ENCODE measurements around the gene VPS39. TPM values are rescaled to one million over a fixed set of nuclear protein-coding genes. Genes with fewer than 3 reads are reported as not detected.

The VPS39 gene
- total and polyA plus RNA-seq, 9 of the 15 experiments (the other 6 are each of a cell fraction or from before 2014, with no cell fraction given), result 3.2 to 37.3 (median 21.8) TPM

DNA sequence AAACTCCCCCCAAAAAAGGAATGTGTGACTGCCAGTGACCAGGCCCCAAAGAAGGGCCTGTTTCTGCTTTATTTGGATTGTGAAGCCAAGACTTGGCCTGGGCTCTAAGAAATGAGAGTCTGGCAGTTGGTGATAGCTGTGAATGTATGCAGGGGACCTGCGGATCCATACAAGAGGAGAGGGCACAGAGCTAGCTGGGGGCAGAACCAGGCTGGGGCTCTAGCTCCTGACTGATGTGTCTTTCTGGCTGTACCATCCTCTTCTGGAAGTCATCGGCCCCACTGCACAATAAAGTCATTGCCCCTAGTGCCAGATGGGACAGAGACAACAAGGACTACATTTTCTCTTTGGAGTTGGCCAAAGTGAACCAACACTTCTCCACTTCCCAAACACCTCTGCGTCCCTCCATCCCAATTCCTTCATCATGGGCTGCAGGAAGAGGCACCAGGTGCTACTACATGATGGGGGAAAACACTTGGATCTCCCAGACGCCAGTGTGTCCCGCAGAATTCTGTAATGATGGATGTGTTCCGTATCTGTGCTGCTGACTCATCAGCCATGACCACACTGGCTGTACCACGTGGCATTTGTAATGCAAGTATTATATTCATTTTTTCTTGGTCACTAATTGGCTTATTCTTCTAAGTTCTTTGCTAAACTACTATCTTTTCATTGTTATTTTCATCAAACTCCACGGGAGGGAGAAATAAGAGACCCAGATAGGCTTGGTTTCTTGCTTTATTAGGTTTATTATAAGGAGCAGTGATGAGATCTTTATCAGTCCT is 49.9 kb downstream of the VPS39 start:
- Histone ChIP-seq H3K9me1 (ENCODE audit: control insufficient read depth, insufficient read depth, low read length) (peaks cover 8% of the 10 kb centered on the region), H3K36me3 (ENCODE audit: control insufficient read depth, insufficient read depth, low read length) (peaks cover 45% of the 10 kb centered on the region), H3K4me2 (ENCODE audit: insufficient read depth, low read length) (peak overlapping the region; percentile 23; the same call in 1 of the 2 replicates), H3K27me3 (ENCODE audit: control insufficient read depth in 2 of 2, insufficient read depth in 2 of 2, low read length in 2 of 2) (peaks cover 0 to 7% of the 10 kb centered on the region in 2 experiments; a peak in 2 of 5 replicates), H3K27ac (ENCODE audit: extremely low read depth, low read depth, low read length) (peak overlapping the region; percentile 46; the same call in 2 of the 3 replicates), H3K4me1 (replicated peaks in 1 of 2; ENCODE audit: control insufficient read depth in 2 of 2, insufficient read depth in 2 of 2, low read length in 2 of 2) (peaks cover 17 to 27% of the 10 kb centered on the region in 2 experiments; a peak in 4 of 5 replicates), H3K79me2 (ENCODE audit: control insufficient read depth, insufficient read depth, low read length) (no peaks in the 10 kb centered on the region), H3K9ac (ENCODE audit: insufficient read depth in 1 of 2, low read depth in 2 of 2, low read length in 2 of 2) (0 out of 4 replicates have a peak overlapping the region, but pooled peaks of 1 of the 2 experiments have one; percentile 3), H3K9me3 (replicated peaks; ENCODE audit: control insufficient read depth, insufficient read depth, low read depth, low read length) (no peaks in the 10 kb centered on the region), H3K4me3 (no peak overlapping the region), H2AFZ (ENCODE audit: low read depth, low read length) (peak overlapping the region; percentile 53), H4K20me1 (replicated peaks; ENCODE audit: control insufficient read depth, insufficient read depth, low read length) (no peaks in the 10 kb centered on the region)
- BruUV-seq (replicated peaks), result no TSS peak
- POLR2A ChIA-PET, result no interaction called here
- FAIRE-seq (peak; percentile 95), DNase-seq (ENCODE audit: extremely low read depth in 1 of 4, low spot score in 3 of 4) (peak; percentile 62 to 73 (median 71)), ATAC-seq (peak; percentile 78)
- 32% methylated on average over 8 of the region's 8 CpGs for WGBS (ENCODE audit: insufficient coverage, low coverage, missing lambda C conversion rate)
- intact Hi-C loops (cut with micrococcal nuclease), result no loop called here
- CTCF ChIA-PET (ENCODE audit: low intra/inter-chr PET ratio), result no interaction called here
- in situ Hi-C loops (cut with MboI), result no loop called here
- TF ChIP-seq ATF7 (IDR thresholded peaks at IDR 0.05) (peak; percentile 59), ZNF77 (CRISPR knock-in tag; IDR thresholded peaks at IDR 0.05) (no peak), PHF8 (IDR thresholded peaks at IDR 0.05; ENCODE audit: borderline replicate concordance, low read length) (no peak), CREB3 (tag; conservative IDR thresholded peaks at IDR 0.05; ENCODE audit: low read depth) (0 out of 2 replicates have a peak, but pooled peaks have one; percentile 70), MAFF (IDR thresholded peaks at IDR 0.05; ENCODE audit: low read length) (peak; percentile 86), CCNT2 (IDR thresholded peaks at IDR 0.05; ENCODE audit: borderline replicate concordance, extremely low read depth, insufficient read length, low read depth, low read length) (no peak), ZNF398 (CRISPR knock-in tag; IDR thresholded peaks at IDR 0.05) (no peak), ZBTB8A (IDR thresholded peaks at IDR 0.05; ENCODE audit: partially characterized antibody) (no peak)

Measured in K562 (cell line).